Activated naive CD4-positive, alpha-beta T cell treated with anti-CD3 and anti-CD28 coated beads, Interleukin-2, amount 50 U/mL, for 72 hours (primary cell): ENCODE measurements around the gene EYS. TPM values are rescaled to one million over a fixed set of nuclear protein-coding genes. Genes with fewer than 3 reads are reported as not detected.
"Not testable (repeated sequence)": the region's sequence is repeated elsewhere in the genome, so short reads cannot be mapped to it uniquely, and the experiment has no call there.

Experiments used
- ATAC-seq, 2 donors: fragments of 150-1000 bp; cut with Tn5 transposase; 2 replicates each; pipeline ENCODE4 v1.10.0; 2021; ENCODE audit warnings: mild to moderate bottlenecking in 2 of 2, moderate library complexity in 2 of 2
- DNase-seq, 2 donors: peaks; one replicate each; pipeline ENCODE4 v3.0.0; 2021 to 2022; ENCODE audit warnings: low spot score in 2 of 2
- H3K27ac Mint-ChIP-seq, 2 donors: one replicate each; pipeline ENCODE4 v1.8.0; 2022; ENCODE audit warnings: mild to moderate bottlenecking in 2 of 2, mixed read lengths in 2 of 2
- H3K36me3 Mint-ChIP-seq, 2 donors: one replicate each; pipeline ENCODE4 v1.8.0; 2022; ENCODE audit warnings: mixed read lengths in 2 of 2
- H3K9me3 Mint-ChIP-seq, 2 donors: one replicate each; pipeline ENCODE4 v1.8.0; 2022; ENCODE audit warnings: mixed read lengths in 2 of 2
- total RNA-seq, 2 donors: library from RNA; stranded (reverse); gene quantifications; one replicate each; pipeline ENCODE4 v1.2.3, GENCODE V29; 2022

The EYS gene
- total RNA-seq, 2 donors from 2014 or later, result not detected

GRCh38 chr6:63856271-63856670, 1850.8 kb downstream of the EYS start:
- H3K27ac Mint-ChIP-seq, result no peak overlapping the region
- peaks cover 4 to 9% of the 10 kb centered on the region in 2 donors for H3K9me3 Mint-ChIP-seq
- peaks cover 0 to 5% of the 10 kb centered on the region in 2 donors for H3K36me3 Mint-ChIP-seq
- DNase-seq (no peak), ATAC-seq (no peak)

GRCh38 chr6:63844287-63844686, 1862.7 kb downstream of the EYS start:
- Mint-ChIP-seq H3K36me3 (no peaks in the 10 kb centered on the region), H3K27ac (no peak overlapping the region), H3K9me3 (peaks cover 5 to 11% of the 10 kb centered on the region in 2 donors)
- ATAC-seq (no peak), DNase-seq (no peak)

GRCh38 chr6:63839485-63839884, 1867.5 kb downstream of the EYS start:
- DNase-seq (no peak), ATAC-seq (no peak)
- H3K36me3 Mint-ChIP-seq, result no peaks in the 10 kb centered on the region
- H3K9me3 Mint-ChIP-seq, result peaks cover 5 to 11% of the 10 kb centered on the region in 2 donors
- H3K27ac Mint-ChIP-seq, result no peak overlapping the region

- ATAC-seq, H3K36me3 Mint-ChIP-seq, DNase-seq, H3K27ac Mint-ChIP-seq: not testable (repeated sequence)
- H3K9me3 Mint-ChIP-seq, result peaks cover 10 to 22% of the 10 kb centered on the region in 2 donors
These were observed 1878.3 kb downstream of the EYS start for GRCh38 chr6:63828678-63829077.

- Mint-ChIP-seq H3K9me3 (peaks cover 7% of the 10 kb centered on the region in 2 donors), H3K27ac (no peak overlapping the region), H3K36me3 (peaks cover 0 to 6% of the 10 kb centered on the region in 2 donors)
- DNase-seq (no peak), ATAC-seq (no peak)
These were observed 1882.3 kb downstream of the EYS start for GRCh38 chr6:63824722-63825121.

GRCh38 chr6:63821442-63821841, 1885.6 kb downstream of the EYS start:
- DNase-seq (no peak), ATAC-seq (no peak)
- no peaks in the 10 kb centered on the region for H3K9me3 Mint-ChIP-seq
- peaks cover 0 to 6% of the 10 kb centered on the region in 2 donors for H3K36me3 Mint-ChIP-seq
- H3K27ac Mint-ChIP-seq, result peak overlapping the region in 1 of 2 donors; percentile 1

GRCh38 chr6:63819831-63820230, 1887.2 kb downstream of the EYS start:
- DNase-seq, result no peak
- Mint-ChIP-seq H3K27ac (no peak overlapping the region), H3K9me3 (no peaks in the 10 kb centered on the region), H3K36me3 (no peaks in the 10 kb centered on the region)
- ATAC-seq, result no peak

GRCh38 chr6:63817492-63818050, 1889.5 kb downstream of the EYS start:
- Mint-ChIP-seq H3K36me3 (no peaks in the 10 kb centered on the region), H3K27ac (no peak overlapping the region), H3K9me3 (no peaks in the 10 kb centered on the region)
- DNase-seq (no peak), ATAC-seq (no peak)

GRCh38 chr6:63816982-63817436, 1890.0 kb downstream of the EYS start:
- no peak for DNase-seq
- H3K36me3 Mint-ChIP-seq, result no peaks in the 10 kb centered on the region
- ATAC-seq, result no peak
- H3K27ac Mint-ChIP-seq, result no peak overlapping the region
- H3K9me3 Mint-ChIP-seq, result no peaks in the 10 kb centered on the region

GRCh38 chr6:63816401-63816981, 1890.5 kb downstream of the EYS start:
- no peaks in the 10 kb centered on the region for H3K9me3 Mint-ChIP-seq
- no peak overlapping the region for H3K27ac Mint-ChIP-seq
- ATAC-seq (no peak), DNase-seq (no peak)
- no peaks in the 10 kb centered on the region for H3K36me3 Mint-ChIP-seq

- DNase-seq (no peak), ATAC-seq (no peak)
- no peaks in the 10 kb centered on the region for H3K9me3 Mint-ChIP-seq
- no peak overlapping the region for H3K27ac Mint-ChIP-seq
- H3K36me3 Mint-ChIP-seq, result no peaks in the 10 kb centered on the region
These were observed 1892.6 kb downstream of the EYS start for GRCh38 chr6:63814459-63814858.

- Mint-ChIP-seq H3K36me3 (no peaks in the 10 kb centered on the region), H3K9me3 (no peaks in the 10 kb centered on the region), H3K27ac (no peak overlapping the region)
- DNase-seq (no peak), ATAC-seq (no peak)
These were observed 1893.4 kb downstream of the EYS start for GRCh38 chr6:63813566-63814120.

- H3K9me3 Mint-ChIP-seq, result no peaks in the 10 kb centered on the region
- no peak overlapping the region for H3K27ac Mint-ChIP-seq
- no peaks in the 10 kb centered on the region for H3K36me3 Mint-ChIP-seq
- DNase-seq (no peak), ATAC-seq (no peak)
These were observed 1898.5 kb downstream of the EYS start for GRCh38 chr6:63808576-63808975.

GRCh38 chr6:63807056-63807455, 1900.0 kb downstream of the EYS start:
- Mint-ChIP-seq H3K27ac (no peak overlapping the region), H3K9me3 (no peaks in the 10 kb centered on the region), H3K36me3 (no peaks in the 10 kb centered on the region)
- DNase-seq, result no peak
- ATAC-seq, result no peak

GRCh38 chr6:63806573-63806913, 1900.5 kb downstream of the EYS start:
- no peak for DNase-seq
- Mint-ChIP-seq H3K36me3 (no peaks in the 10 kb centered on the region), H3K9me3 (no peaks in the 10 kb centered on the region), H3K27ac (no peak overlapping the region)
- no peak for ATAC-seq

GRCh38 chr6:63805808-63806572, 1901.0 kb downstream of the EYS start:
- H3K36me3 Mint-ChIP-seq, result no peaks in the 10 kb centered on the region
- no peaks in the 10 kb centered on the region for H3K9me3 Mint-ChIP-seq
- H3K27ac Mint-ChIP-seq, result no peak overlapping the region
- DNase-seq (no peak), ATAC-seq (no peak)

GRCh38 chr6:63805345-63805744, 1901.7 kb downstream of the EYS start:
- ATAC-seq, result no peak
- H3K9me3 Mint-ChIP-seq, result no peaks in the 10 kb centered on the region
- no peaks in the 10 kb centered on the region for H3K36me3 Mint-ChIP-seq
- DNase-seq, result no peak
- no peak overlapping the region for H3K27ac Mint-ChIP-seq
